Activated CD8-positive, alpha-beta memory T cell treated with anti-CD3 and anti-CD28 coated beads, Interleukin-2, amount 50 U/mL, for 24 hours (primary cell): ENCODE data around the gene LCNL1.

ENCODE experiments used
- DNase-seq: peaks from one replicate; pipeline ENCODE4 v3.0.0-alpha.2; 2020; ENCODE audit errors: extremely low read depth

The LCNL1 gene

DNA sequence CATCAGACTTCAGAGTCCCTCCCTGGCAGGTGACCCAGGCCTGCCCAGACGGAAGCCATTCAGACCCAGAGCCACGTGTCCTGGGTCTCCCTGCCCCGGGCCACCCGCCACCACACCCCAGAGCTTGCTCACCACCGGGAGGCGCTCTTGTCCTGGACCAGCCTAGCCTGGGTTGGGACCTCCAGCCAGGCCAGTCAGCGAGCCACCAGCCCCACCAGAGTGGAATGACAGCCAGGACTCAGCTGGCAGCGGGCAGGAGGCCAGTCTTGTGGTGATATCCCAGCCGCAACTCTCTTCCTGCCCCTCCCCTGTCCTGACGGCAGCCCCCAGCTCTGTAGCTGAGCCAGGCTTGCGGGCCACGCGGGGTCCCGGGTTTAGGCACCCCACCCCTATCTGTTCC is 7.1 kb upstream of the LCNL1 start:
- no peak for DNase-seq

DNA sequence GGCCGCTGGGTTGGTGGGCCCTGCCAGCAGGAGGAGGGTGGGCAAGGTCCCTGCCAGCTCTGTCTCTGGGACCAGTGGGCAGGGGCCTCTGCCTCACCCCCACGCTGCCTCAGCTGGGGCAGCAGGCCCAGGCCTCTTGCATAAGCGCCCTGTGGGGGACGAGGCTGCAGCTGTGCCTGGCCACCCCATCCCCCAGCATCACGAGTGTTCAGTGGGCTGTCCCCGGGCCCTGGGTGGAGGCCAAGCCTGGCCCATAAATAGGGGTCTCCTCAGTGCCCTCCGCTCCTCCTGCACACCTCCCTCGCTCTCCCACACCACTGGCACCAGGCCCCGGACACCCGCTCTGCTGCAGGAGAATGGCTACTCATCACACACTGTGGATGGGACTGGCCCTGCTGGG is 5.6 kb upstream of the LCNL1 start, which contains the start of gene PTGDS:
PTGDS (plus strand) TSS at position 282 of the 400 bp plus-strand sequence; CDS start at position 357, 75 bp downstream.
- no peak for DNase-seq

DNA sequence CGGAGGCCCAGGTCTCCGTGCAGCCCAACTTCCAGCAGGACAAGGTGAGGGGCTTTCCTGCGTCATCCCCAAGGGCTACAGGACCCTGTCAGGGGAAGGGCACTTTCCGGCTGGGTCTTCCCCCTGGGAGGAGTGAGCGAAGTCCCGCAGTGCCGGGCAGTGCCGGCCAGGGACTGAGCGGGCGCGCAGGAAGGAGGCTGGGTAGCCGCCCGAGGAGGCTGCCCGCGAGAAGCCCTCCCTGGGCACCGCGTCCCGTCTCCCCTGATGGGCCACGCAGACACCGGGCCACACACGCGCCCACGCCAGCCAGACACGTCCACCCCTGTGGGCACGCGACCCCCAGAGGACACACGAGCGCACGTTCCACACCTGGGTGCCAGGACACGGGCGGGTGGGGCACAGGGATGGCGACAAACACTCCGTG is 5.1 kb upstream of the LCNL1 start:
- no peak for DNase-seq

DNA sequence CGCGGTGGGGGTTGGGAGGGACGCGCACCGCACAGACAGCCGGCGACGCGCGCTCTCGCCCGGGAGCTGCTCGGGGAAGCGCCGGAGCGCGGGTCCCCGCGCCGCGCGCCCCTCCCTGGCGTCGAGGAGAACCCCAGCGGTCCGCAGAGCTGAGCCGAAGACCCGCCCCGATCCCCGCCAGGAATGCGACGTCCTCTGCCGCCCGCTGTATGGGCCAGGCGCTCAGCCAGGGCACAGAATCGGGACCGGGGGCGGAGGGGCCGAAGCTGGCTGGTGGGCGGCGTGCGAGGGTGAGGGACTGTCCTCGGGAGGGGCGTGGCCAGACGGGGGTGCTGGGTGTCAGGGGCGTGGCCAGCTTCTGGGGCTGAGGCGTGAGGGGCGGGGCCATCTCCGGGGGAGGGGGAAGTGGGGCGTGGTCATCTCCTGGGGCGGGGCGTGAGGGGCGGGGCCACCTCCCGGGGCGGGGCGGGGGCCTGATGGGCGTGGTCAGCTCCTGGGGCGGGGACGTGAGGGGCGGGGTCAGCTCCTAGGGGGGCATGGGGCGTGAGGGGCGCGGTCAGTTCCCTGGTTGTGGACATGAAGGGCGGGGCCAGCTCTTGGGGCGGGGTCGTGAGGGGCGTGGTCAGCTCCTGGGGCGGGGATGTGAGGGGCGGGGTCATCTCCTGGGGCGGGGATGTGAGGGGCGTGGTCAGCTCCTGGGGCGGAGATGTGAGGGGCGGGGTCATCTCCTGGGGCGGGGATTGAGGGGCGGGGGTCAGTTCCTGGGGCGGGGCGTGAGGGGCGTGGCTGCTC is 4.5 kb upstream of the LCNL1 start:
- DNase-seq: no peak

DNA sequence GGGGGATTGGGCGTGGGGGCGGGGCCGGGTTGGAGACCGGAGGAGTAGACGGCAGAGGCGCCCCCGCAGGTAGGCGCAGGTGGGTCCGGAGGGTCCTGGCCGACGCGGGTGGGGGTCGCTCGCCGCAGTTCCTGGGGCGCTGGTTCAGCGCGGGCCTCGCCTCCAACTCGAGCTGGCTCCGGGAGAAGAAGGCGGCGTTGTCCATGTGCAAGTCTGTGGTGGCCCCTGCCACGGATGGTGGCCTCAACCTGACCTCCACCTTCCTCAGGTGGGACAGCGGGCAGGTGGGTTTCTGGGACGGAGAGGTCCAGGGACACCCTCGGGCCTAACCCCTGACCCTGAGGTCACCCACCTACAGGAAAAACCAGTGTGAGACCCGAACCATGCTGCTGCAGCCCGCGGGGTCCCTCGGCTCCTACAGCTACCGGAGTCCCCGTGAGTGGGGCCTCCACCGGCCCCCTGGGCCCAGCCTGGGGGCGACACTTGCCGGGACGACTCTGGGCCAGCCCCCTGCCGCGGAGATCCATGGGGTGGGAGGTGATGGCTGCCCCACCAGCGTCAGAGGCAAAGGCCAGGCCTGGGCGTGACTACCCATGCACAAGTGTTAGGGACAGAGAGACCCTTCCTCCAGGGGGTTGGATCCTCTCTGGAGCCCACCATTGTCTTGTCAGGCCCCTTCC is 3.8 kb upstream of the LCNL1 start:
- DNase-seq: no peak

DNA sequence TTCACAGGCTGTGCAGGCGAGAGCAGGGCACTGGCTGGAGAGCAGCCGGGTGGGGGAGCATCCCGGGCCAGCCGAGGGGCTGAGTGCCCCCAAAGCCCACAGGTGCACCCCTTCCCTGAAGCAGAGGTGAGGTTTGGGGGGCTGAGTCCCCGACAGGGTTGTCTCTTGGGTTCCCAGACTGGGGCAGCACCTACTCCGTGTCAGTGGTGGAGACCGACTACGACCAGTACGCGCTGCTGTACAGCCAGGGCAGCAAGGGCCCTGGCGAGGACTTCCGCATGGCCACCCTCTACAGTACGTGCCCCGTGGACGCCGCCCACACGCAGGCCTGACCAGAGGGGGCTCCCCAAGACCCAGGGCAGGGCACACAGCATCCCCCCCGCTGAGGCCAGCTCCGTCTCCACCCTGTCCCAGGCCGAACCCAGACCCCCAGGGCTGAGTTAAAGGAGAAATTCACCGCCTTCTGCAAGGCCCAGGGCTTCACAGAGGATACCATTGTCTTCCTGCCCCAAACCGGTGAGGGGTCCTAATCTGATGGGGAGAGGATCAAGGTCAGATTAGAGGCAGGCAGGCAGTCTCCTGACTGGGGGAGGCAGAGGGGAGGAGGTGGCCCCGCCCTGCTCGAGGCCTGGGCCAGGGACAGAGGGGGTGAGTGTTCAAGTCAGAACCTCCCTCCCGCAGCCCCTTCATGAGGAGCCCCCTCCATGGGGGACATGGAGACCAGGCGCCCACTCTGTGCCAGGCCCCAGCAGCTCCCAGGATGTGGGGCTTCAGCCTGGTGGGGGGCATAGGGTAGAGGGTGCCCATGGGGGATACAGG is 2.8 kb upstream of the LCNL1 start:
- no peak for DNase-seq

DNA sequence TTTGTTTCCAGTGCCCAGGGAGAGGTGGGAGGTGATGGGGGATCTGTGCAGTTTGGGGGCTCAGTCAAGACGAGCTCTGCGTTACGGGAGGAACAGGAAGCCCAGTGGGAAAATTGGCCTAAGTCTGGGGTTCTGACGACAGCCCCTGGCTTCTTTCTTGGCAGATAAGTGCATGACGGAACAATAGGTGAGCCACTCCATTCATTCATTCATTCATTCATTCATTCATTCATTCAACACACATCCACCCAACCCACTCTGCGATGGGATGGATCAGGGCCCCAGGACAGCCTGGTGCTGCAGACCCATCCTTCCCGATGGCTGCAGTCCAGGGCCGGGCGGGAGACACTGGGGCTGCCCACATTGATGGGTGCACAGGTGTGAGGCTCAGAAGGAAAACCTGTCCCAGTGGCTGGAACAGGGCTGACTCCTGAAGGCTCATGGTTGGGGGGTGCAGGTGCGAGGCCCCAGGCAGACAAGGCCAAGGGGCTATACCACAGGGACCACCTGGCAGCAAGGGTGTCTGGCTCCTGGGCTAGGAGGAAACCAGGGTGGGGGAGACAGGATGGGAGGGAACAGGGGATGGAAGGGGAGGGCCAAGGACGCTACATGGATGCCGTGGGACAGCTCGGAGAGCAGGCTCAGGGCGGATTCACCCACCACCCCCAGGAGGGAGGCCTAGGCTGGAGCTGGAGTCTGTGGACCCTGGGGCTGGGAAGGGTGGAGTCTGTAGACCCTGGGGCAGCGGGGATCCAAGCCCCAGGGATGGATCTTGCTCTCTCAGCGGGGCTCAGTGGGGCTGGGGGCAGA is 1.9 kb upstream of the LCNL1 start:
- DNase-seq: no peak

GRCh38 chr9:136981588-136982231 is 1.1 kb upstream of the LCNL1 start:
- DNase-seq: no peak

GRCh38 chr9:136983167-136983566 is 374 bp downstream of the LCNL1 start:
- no peak for DNase-seq

DNA sequence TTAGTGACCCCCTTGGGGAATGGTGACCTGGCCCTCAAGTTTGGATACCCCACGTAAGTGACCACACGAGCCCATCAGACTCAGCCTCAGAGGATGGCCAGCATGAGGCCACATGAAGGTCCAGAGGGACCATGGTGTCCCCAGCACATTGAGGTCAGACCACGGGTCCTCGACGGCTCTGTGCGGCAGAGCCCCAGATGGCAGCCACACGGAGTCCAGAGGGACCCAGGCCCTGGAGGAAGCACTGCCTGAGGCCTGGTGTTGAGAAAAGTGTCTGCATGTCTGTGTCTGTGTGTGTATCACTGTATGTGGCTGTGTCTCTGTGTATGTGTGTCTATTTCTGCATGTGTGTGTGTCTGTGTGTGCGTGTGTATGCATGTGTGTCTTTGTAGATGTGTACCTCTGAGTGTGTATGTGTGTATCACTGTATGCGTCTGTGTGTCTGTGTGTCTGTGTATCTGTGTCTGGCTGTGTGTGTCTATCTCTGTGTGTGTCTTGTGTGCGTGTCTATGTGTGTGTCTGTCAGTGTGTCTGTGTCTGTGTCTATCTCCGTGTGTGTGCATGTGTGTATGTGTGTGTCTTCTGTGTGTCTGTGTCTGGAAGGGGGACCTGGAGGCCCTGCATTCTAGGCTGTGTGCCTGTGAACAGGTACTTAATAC is 992 bp downstream of the LCNL1 start:
- no peak for DNase-seq

DNA sequence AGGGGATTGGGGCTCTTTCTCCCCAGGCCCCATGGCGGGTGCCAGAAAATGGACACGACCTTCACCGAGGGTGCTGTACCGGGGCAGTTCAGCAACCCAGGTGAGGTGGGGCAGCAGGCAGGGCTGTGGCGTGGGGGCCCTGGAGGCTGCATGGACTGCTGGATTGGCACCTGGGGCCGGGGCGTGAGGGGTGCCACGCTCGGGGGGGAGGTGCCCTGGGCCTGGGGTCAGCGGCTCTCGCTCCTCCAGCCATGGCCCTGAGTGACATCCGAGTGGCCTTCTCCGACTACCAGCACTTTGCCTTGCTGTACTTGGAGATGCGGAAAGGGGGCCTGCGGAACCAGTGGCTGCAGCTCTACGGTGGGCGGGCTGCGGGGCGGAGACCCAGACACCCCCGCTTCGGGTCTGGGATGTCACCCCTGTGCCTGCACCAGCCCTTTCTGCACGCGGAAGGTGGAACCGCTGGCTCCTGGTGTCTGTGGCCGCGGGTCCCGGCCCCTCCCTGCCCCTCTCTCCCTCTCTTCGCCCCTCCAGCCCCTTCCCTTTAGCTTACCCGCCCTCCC is 1.8 kb downstream of the LCNL1 start:
- no peak for DNase-seq

DNA sequence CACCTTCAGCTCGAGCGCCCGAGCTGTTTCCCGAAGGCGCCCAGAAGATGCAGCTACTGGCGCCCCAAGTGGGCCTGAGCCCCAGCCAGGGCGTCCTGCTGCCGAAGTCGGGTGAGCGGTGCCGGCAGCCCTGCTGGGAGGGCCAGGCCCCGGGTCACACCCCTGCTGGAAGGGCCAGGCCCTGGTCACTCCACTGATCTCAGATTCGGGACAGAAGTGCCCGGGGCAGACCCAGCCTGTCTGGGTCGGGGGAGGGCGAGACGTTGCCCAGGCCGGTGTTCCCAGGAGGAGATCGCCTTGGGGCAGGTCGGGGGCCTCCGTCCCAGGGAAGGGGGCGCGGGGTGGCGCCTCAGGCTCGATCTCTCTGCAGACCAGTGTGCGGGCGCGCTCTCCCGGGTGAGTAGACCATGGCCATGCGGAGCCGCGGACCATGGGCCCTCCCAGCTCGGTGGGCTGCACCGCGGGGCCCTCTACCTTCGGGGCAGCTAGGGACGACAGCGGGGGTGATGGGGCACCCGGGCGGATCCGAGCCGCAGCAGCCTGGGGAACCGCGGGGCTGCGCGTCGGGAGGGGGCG is 2.3 kb downstream of the LCNL1 start:
- DNase-seq: no peak

DNA sequence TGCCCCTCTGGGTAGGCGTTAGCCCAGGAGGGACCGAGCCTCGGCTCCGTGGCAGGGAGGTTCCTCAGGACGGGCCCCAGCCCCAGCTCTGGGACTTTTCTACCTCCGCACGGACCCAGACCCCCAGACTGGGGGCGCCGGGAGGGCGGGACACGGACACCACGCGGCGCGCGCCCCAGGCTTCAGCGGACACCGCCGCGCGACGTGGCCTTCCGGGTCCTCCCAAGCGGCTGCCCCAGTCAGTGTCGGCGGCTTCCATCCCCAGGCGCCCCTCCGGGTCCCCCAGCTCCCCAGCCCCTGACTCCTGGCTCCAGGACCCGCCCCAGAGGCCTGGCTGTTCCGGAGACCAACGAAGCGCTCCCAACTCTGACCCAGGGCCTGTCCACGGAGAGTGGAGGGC is 3.1 kb downstream of the LCNL1 start:
- DNase-seq: no peak

DNA sequence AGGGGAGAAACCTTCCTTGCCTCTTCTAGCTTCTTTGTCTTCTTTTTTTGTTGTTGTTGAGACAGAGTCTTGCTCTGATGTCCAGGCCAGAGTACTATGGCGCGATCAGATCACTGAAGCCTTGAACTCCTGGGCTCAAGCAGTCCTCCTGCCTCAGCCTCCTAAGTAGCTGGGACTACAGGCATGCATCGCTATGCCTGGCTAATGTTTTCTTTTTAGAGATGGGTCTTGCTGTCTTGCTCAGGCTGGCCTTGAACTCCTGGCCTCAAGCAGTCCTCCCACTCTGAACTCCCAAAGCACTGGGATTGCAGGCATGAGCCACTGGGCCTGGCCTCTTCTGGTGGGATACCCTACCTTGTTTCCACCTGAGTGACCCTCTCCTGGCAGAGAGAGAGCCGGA is 6.1 kb downstream of the LCNL1 start:
- DNase-seq: no peak

DNA sequence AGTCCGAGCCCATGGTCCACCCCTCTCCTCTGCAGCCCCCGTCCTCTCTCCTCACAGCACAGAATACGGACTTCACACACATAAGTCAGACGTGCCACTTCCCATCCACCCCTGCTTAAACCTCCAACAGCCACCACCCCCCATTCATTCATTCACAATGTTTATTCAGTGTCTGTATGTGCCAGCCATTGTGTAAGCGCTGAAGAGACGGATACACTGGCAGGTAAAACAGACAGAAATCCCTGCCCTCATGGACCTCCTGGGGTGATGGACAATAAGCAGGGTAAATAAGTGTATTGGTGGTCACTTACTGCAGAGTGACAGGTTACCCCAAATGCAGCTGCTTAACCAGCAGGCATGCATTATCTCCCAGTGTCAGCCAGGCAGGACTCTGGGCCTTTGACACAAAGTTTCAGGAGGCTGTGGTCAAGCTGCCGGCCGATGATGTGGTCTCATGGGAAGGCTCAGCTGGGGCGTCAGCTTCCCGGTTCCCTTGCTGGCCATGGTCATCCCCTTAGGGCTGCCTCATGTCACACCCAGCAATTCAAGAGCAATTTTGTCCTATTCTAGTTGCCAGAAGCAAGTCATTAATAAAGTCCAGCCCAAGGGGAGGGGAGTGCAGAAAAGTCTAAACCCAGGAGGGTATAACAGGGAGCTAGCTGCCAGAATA is 7.6 kb downstream of the LCNL1 start:
- no peak for DNase-seq

GRCh38 chr9:136991993-136992818 is 9.4 kb downstream of the LCNL1 start, which contains the start of gene PAXX:
TSS of gene PAXX (plus strand) at chr9:136992422. CDS start at chr9:136992444, 22 bp downstream.
- DNase-seq: peak; percentile 85

GRCh38 chr9:136992819-136993369 is 10.1 kb downstream of the LCNL1 start:
- DNase-seq: no peak
